H1 (cell line): ENCODE data around the gene SLC22A14. TPM values are rescaled to one million over a fixed set of nuclear protein-coding genes. Genes with fewer than 3 reads are reported as not detected.

Source experiments
- CTCF ChIA-PET: fragments of 300-600 bp; sonication (Branson Sonifier 250); formaldehyde crosslinking; loops from one replicate; lab custom pipeline; 2021; ENCODE audit not compliant: partially characterized antibody; lab: Charles Lee
- POLR2A ChIA-PET: fragments of 300-600 bp; sonication (Branson Sonifier 250); formaldehyde crosslinking; loops from one replicate; lab custom pipeline; 2021; ENCODE audit warnings: inconsistent platforms; ENCODE audit not compliant: partially characterized antibody; lab: Charles Lee
- DNase-seq, 2 experiments: peaks; one replicate each; pipeline versions ENCODE4 v3.0.0 to v3.0.0-alpha.2; 2010 to 2022; ENCODE audit warnings: low spot score in 2 of 2, low read depth in 1 of 2, mixed read lengths in 1 of 2
- FAIRE-seq: peaks from 2 replicates; lab custom pipeline; 2011; peaks lifted over from hg19 to GRCh38; lab: Jason Lieb, UNC
- H2AFZ ChIP-seq: 2 replicates; pipeline ENCODE4 v1.8.1; 2012; ENCODE audit warnings: low read length, inconsistent platforms
- H2AK5ac ChIP-seq: 2 replicates; pipeline ENCODE4 v1.6.1; 2013; ENCODE audit warnings: low read depth, low read length
- H2BK120ac ChIP-seq: replicated peaks from 2 replicates; pipeline ENCODE3; 2013; ENCODE audit warnings: low read depth, low read length, inconsistent platforms
- H2BK12ac ChIP-seq: 2 replicates; pipeline ENCODE4 v1.6.1; 2013; ENCODE audit warnings: low read depth, low read length
- H2BK15ac ChIP-seq: 2 replicates; pipeline ENCODE4 v1.6.1; 2013; ENCODE audit warnings: low read length
- H2BK20ac ChIP-seq: 2 replicates; pipeline ENCODE4 v1.6.1; 2013; ENCODE audit warnings: low read length
- H2BK5ac ChIP-seq: 2 replicates; pipeline ENCODE4 v1.6.1; 2013; ENCODE audit warnings: low read depth, low read length
- H3K14ac ChIP-seq: 2 replicates; pipeline ENCODE4 v1.6.1; 2013; ENCODE audit warnings: inconsistent platforms; ENCODE audit not compliant: insufficient read length
- H3K18ac ChIP-seq: 2 replicates; pipeline ENCODE4 v1.6.1; 2013; ENCODE audit warnings: low read length; ENCODE audit errors: extremely low read depth
- H3K23ac ChIP-seq: 2 replicates; pipeline ENCODE4 v1.6.1; 2013; ENCODE audit warnings: inconsistent platforms; ENCODE audit not compliant: insufficient read length
- H3K23me2 ChIP-seq: 2 replicates; pipeline ENCODE4 v1.6.1; 2013; ENCODE audit warnings: low read depth, low read length
- H3K27ac ChIP-seq: 2 replicates; pipeline ENCODE4 v1.6.1; 2011; ENCODE audit warnings: low read depth, low read length, inconsistent platforms
- H3K27me3 ChIP-seq, 4 experiments: replicated peaks in 1 of 4; 1 replicate in 1 of 4; 2 replicates in 3 of 4; pipeline versions ENCODE4 v1.6.1 to v1.8.1; 2011 to 2013; ENCODE audit warnings: low read length in 3 of 4, mild to moderate bottlenecking in 3 of 4, inconsistent platforms in 2 of 4, mixed read lengths in 2 of 4, moderate library complexity in 1 of 4; ENCODE audit not compliant: control insufficient read depth in 3 of 4, insufficient read depth in 3 of 4; ENCODE audit errors: extremely low read depth in 1 of 4
- H3K36me3 ChIP-seq, 4 experiments: 2 replicates each; pipeline versions ENCODE4 v1.6.1 to v1.8.1; 2011 to 2013; ENCODE audit warnings: mild to moderate bottlenecking in 4 of 4, low read length in 3 of 4, moderate library complexity in 2 of 4, control low read depth in 1 of 4, inconsistent platforms in 1 of 4; ENCODE audit not compliant: insufficient read depth in 4 of 4, control insufficient read depth in 2 of 4
- H3K4ac ChIP-seq: replicated peaks from 2 replicates; pipeline ENCODE3; 2013; ENCODE audit warnings: low read length, low read depth, mixed read lengths, inconsistent platforms; ENCODE audit not compliant: insufficient read length
- H3K4me1 ChIP-seq, 4 experiments: replicated peaks in 1 of 4; 1 replicate in 1 of 4; 2 replicates in 3 of 4; pipeline versions ENCODE4 v1.6.1 to v1.8.1; 2011 to 2013; ENCODE audit warnings: low read length in 3 of 4, inconsistent platforms in 2 of 4, mixed read lengths in 1 of 4; ENCODE audit not compliant: insufficient read depth in 4 of 4, control insufficient read depth in 3 of 4
- H3K4me2 ChIP-seq, 2 experiments: 2 replicates each; pipeline versions ENCODE4 v1.6.1 to v1.8.1; 2011 to 2013; ENCODE audit warnings: low read depth in 2 of 2, low read length in 2 of 2, control low read depth in 1 of 2, inconsistent platforms in 1 of 2, mild to moderate bottlenecking in 1 of 2; ENCODE audit not compliant: insufficient read depth in 1 of 2
- H3K4me3 ChIP-seq, 4 experiments: fragments of 200-600, 300-600 bp in 1 of 4; sonication (generic), shearing (Covaris generic), sonication (Bioruptor Twin) in 1 of 4; 2 replicates each; pipeline versions ENCODE4 v1.5.1 to v1.8.1; 2011 to 2016; ENCODE audit warnings: low read length in 4 of 4, low read depth in 3 of 4, control low read depth in 2 of 4, inconsistent platforms in 2 of 4, mild to moderate bottlenecking in 2 of 4, mixed read lengths in 1 of 4, moderate library complexity in 1 of 4; ENCODE audit not compliant: insufficient read depth in 2 of 4; ENCODE audit errors: extremely low read depth in 1 of 4
- H3K56ac ChIP-seq: replicated peaks from 2 replicates; pipeline ENCODE3; 2013; ENCODE audit warnings: low read depth, mild to moderate bottlenecking, mixed read lengths, low read length, inconsistent platforms; ENCODE audit not compliant: insufficient read length
- H3K79me1 ChIP-seq: 2 replicates; pipeline ENCODE4 v1.6.1; 2013; ENCODE audit warnings: low read depth, low read length, control low read depth
- H3K79me2 ChIP-seq, 2 experiments: 2 replicates each; pipeline versions ENCODE4 v1.6.1 to v1.8.1; 2012 to 2013; ENCODE audit warnings: low read length in 2 of 2, mild to moderate bottlenecking in 2 of 2, inconsistent platforms in 1 of 2; ENCODE audit not compliant: insufficient read depth in 2 of 2, control insufficient read depth in 1 of 2
- H3K9ac ChIP-seq, 4 experiments: replicated peaks in 1 of 4; 1 replicate in 1 of 4; 2 replicates in 3 of 4; pipeline versions ENCODE4 v1.6.1 to v1.8.1; 2011 to 2013; ENCODE audit warnings: low read depth in 3 of 4, low read length in 3 of 4, control low read depth in 2 of 4, mild to moderate bottlenecking in 2 of 4, moderate library complexity in 2 of 4, inconsistent platforms in 1 of 4; ENCODE audit errors: extremely low read depth in 1 of 4
- H3K9me3 ChIP-seq, 2 experiments: 2 replicates each; pipeline versions ENCODE4 v1.6.1 to v1.8.1; 2012 to 2013; ENCODE audit warnings: mild to moderate bottlenecking in 2 of 2, moderate library complexity in 2 of 2, control low read depth in 1 of 2, inconsistent platforms in 1 of 2, low read depth in 1 of 2, low read length in 1 of 2, mixed read lengths in 1 of 2; ENCODE audit not compliant: insufficient read depth in 2 of 2
- H4K20me1 ChIP-seq, 2 experiments: replicated peaks in 1 of 2; 2 replicates each; pipeline versions ENCODE3 to v1.8.1; 2011 to 2013; ENCODE audit warnings: inconsistent platforms in 2 of 2, low read length in 2 of 2, mild to moderate bottlenecking in 1 of 2; ENCODE audit not compliant: insufficient read depth in 2 of 2, control insufficient read depth in 1 of 2
- H4K5ac ChIP-seq: 2 replicates; pipeline ENCODE4 v1.6.1; 2013; ENCODE audit warnings: low read length, low read depth, mixed read lengths, inconsistent platforms; ENCODE audit not compliant: insufficient read length
- H4K8ac ChIP-seq: 2 replicates; pipeline ENCODE4 v1.8.0; 2013; ENCODE audit warnings: mild to moderate bottlenecking, moderate library complexity, low read length, inconsistent platforms; ENCODE audit not compliant: insufficient read depth; ENCODE audit errors: extremely low read depth
- H4K91ac ChIP-seq: replicated peaks from 2 replicates; pipeline ENCODE3; 2013; ENCODE audit warnings: low read length, mixed read lengths, inconsistent platforms; ENCODE audit not compliant: insufficient read length
- BRCA1 ChIP-seq: IDR thresholded peaks from 2 replicates; pipeline ENCODE4 v1.6.1; 2012; ENCODE audit warnings: low read depth, low read length, improper control_type of control experiment
- CHD1 ChIP-seq: IDR thresholded peaks from 2 replicates; pipeline ENCODE4 v1.6.1; 2012; ENCODE audit warnings: low read depth, low read length, improper control_type of control experiment
- HDAC6 ChIP-seq: IDR thresholded peaks from one replicate; pipeline ENCODE4 v1.7.1; 2012; ENCODE audit warnings: low read depth, mild to moderate bottlenecking, inconsistent platforms, low read length, moderate library complexity
- KDM1A ChIP-seq: fragments of 200-600, 300-600 bp; sonication (generic); IDR thresholded peaks from 2 replicates; pipeline ENCODE4 v1.7.1; 2016; ENCODE audit warnings: mild to moderate bottlenecking, low read length, borderline replicate concordance
- SIRT6 ChIP-seq: IDR thresholded peaks from one replicate; pipeline ENCODE4 v1.7.1; 2012; ENCODE audit warnings: low read length, inconsistent platforms
- SRF ChIP-seq: IDR thresholded peaks from 2 replicates; pipeline ENCODE4 v1.6.1; 2011; ENCODE audit warnings: mild to moderate bottlenecking, low read depth, low read length, moderate library complexity
- TCF12 ChIP-seq: IDR thresholded peaks from 2 replicates; pipeline ENCODE4 v1.6.1; 2011; ENCODE audit warnings: low read depth, mild to moderate bottlenecking, low read length
- TEAD4 ChIP-seq: IDR thresholded peaks from 2 replicates; pipeline ENCODE4 v1.6.1; 2012; ENCODE audit warnings: low read depth, low read length, inconsistent platforms, mixed read lengths
- YY1 ChIP-seq: IDR thresholded peaks from 2 replicates; pipeline ENCODE4 v1.6.1; 2011; ENCODE audit warnings: low read depth, mild to moderate bottlenecking, low read length
- polyA plus RNA-seq, 7 experiments: library from polyadenylated mRNA; depleted of rRNA in 3 of 7; stranded (reverse) in 5 of 7; unstranded in 2 of 7; fragments of >200 nt in 5 of 7; fragments of 200-250 nt in 2 of 7; gene quantifications; 1 replicate in 5 of 7; 2 replicates in 1 of 7; 4 replicates in 1 of 7; pipeline versions ENCODE4 v1.2.1 to v1.2.3, GENCODE V29; 2011 to 2013; ENCODE audit warnings: missing spikeins in 2 of 7, mixed read lengths in 2 of 7
- total RNA-seq: library from RNA; stranded (reverse); fragmentation: NEBNext Ultra II Directional; extraction: Animal tissue kit (Norgen Biotek cat#: 25700); gene quantifications from 2 replicates; pipeline ENCODE4 v1.2.1, GENCODE V29; 2021
- TF ChIP-seq, protein P1 (sequence below): IDR thresholded peaks from 2 replicates; pipeline ENCODE4 v1.6.1; 2012; ENCODE audit warnings: inconsistent platforms
- TF ChIP-seq, protein P2 (sequence below), 3 experiments: IDR thresholded peaks; 1 replicate in 2 of 3; 2 replicates in 1 of 3; pipeline versions ENCODE4 v1.5.1 to v1.6.1; 2011; ENCODE audit warnings: low read length in 3 of 3, mild to moderate bottlenecking in 3 of 3, inconsistent platforms in 2 of 3, low read depth in 1 of 3, moderate library complexity in 1 of 3; ENCODE audit not compliant: insufficient read depth in 1 of 3; ENCODE audit errors: control extremely low read depth in 1 of 3

SLC22A14 gene
- total and polyA plus RNA-seq, 2 of the 8 experiments (the other 6 are each of a cell fraction or from before 2014, with no cell fraction given): 0.03 TPM; not detected in 1

DNA sequence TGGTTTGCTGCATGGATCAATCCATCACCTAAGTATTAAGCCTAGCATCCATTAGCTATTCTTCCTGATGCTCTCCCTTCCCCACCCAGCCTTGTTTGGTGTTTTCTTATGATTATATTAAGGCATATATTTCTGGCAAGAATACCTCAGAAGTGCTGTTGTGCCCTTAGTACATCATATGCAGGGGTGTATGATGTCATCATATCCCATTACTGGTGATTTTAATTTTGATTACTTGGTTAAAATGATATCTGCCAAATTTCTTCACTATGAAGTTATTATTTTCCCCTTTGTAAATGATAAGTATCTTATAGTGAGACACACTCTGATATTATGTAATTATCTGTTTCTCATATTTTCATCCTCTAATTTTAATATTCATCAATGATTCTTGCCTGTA, 15.4 kb downstream of the SLC22A14 start:
- Histone ChIP-seq H3K4ac (no peak overlapping the region), H3K36me3 (no peaks in the 10 kb centered on the region), H3K23me2 (no peaks in the 10 kb centered on the region), H4K8ac (no peak overlapping the region), H2BK20ac (no peak overlapping the region), H3K27ac (no peak overlapping the region), H3K18ac (no peak overlapping the region), H2BK15ac (no peak overlapping the region), H4K91ac (no peak overlapping the region), H3K4me2 (no peak overlapping the region), H2BK120ac (no peak overlapping the region), H3K79me1 (no peaks in the 10 kb centered on the region), H3K9me3 (no peaks in the 10 kb centered on the region), H4K5ac (no peak overlapping the region), H3K14ac (no peak overlapping the region), H3K79me2 (no peaks in the 10 kb centered on the region), H3K4me1 (no peaks in the 10 kb centered on the region), H4K20me1 (no peaks in the 10 kb centered on the region), H3K56ac (no peak overlapping the region), H3K27me3 (no peaks in the 10 kb centered on the region), H2BK5ac (no peak overlapping the region), H2AK5ac (no peak overlapping the region), H2BK12ac (no peak overlapping the region), H2AFZ (no peak overlapping the region), H3K9ac (no peak overlapping the region), H3K23ac (no peak overlapping the region), H3K4me3 (no peak overlapping the region)
- ChIA-PET CTCF (interaction anchor here (0.7 to 4.7 kb wide), 24 partner anchors 9 to 365 kb away, joined by 3 to 41 read pairs (median 5); partner anchors contain the start of genes SLC22A14 and XYLB), POLR2A (interaction anchor here (1.2 to 1.4 kb wide), 3 partner anchors 133 to 198 kb away, joined by 3 to 5 read pairs (median 3); partner anchors contain the start of genes EXOG and OXSR1)
- no peak for DNase-seq
- TF ChIP-seq KDM1A (no peak), CHD1 (no peak), YY1 (no peak), TEAD4 (no peak), TCF12 (no peak), HDAC6 (no peak), SIRT6 (no peak), BRCA1 (no peak), SRF (no peak)
- TF ChIP-seq, protein P1, sequence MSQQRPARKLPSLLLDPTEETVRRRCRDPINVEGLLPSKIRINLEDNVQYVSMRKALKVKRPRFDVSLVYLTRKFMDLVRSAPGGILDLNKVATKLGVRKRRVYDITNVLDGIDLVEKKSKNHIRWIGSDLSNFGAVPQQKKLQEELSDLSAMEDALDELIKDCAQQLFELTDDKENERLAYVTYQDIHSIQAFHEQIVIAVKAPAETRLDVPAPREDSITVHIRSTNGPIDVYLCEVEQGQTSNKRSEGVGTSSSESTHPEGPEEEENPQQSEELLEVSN: no peak
- TF ChIP-seq, protein P2, sequence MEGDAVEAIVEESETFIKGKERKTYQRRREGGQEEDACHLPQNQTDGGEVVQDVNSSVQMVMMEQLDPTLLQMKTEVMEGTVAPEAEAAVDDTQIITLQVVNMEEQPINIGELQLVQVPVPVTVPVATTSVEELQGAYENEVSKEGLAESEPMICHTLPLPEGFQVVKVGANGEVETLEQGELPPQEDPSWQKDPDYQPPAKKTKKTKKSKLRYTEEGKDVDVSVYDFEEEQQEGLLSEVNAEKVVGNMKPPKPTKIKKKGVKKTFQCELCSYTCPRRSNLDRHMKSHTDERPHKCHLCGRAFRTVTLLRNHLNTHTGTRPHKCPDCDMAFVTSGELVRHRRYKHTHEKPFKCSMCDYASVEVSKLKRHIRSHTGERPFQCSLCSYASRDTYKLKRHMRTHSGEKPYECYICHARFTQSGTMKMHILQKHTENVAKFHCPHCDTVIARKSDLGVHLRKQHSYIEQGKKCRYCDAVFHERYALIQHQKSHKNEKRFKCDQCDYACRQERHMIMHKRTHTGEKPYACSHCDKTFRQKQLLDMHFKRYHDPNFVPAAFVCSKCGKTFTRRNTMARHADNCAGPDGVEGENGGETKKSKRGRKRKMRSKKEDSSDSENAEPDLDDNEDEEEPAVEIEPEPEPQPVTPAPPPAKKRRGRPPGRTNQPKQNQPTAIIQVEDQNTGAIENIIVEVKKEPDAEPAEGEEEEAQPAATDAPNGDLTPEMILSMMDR (IDR thresholded peaks at IDR 0.05; ENCODE audit: control extremely low read depth in 1 of 3, insufficient read depth in 1 of 3, low read depth in 1 of 3, low read length in 3 of 3): no peak
- FAIRE-seq: no peak
